Esophagus squamous epithelium (tissue), 5 donors: Measurements from ENCODE around the gene ALKBH3. TPM values are rescaled to one million over a fixed set of nuclear protein-coding genes. Genes with fewer than 3 reads are reported as not detected.

Source experiments
- DNase-seq: peaks from one replicate; lab custom pipeline; 2025; lab: John Stamatoyannopoulos, UW
- H3K27ac ChIP-seq, 4 donors: fragments of 200-600 bp; sonication (generic); one replicate each; pipeline ENCODE4 v1.5.1; 2016 to 2019; ENCODE audit warnings: mild to moderate bottlenecking in 1 of 4
- H3K27me3 ChIP-seq, 4 donors: fragments of 200-600 bp; sonication (generic); 1 replicate in 3 of 4; 2 replicates in 1 of 4; pipeline versions ENCODE4 v1.5.1 to v1.6.0; 2017 to 2021; ENCODE audit warnings: antibody characterized with exemption in 1 of 4
- H3K36me3 ChIP-seq, 3 donors: fragments of 200-600 bp; sonication (generic); one replicate each; pipeline ENCODE4 v1.5.1; 2016 to 2019
- H3K4me1 ChIP-seq, 3 donors: fragments of 200-600 bp; sonication (generic); one replicate each; pipeline ENCODE4 v1.5.1; 2017 to 2019
- H3K4me3 ChIP-seq, 4 donors: fragments of 200-600 bp; sonication (generic); 1 replicate in 3 of 4; 2 replicates in 1 of 4; pipeline ENCODE4 v1.5.1; 2016 to 2019; ENCODE audit warnings: mild to moderate bottlenecking in 2 of 4, moderate library complexity in 1 of 4
- H3K9me3 ChIP-seq, 3 donors: fragments of 200-600 bp; sonication (generic); one replicate each; pipeline ENCODE4 v1.5.1; 2016 to 2019
- CTCF ChIP-seq, 6 experiments: fragments of 450-650 bp in 4 of 6; fragments of 200-600 bp in 2 of 6; sonication (generic) in 2 of 6; IDR thresholded peaks; one replicate each; pipeline ENCODE4 v1.5.1; 2016 to 2019; ENCODE audit warnings: antibody characterized with exemption in 6 of 6, mild to moderate bottlenecking in 4 of 6, moderate library complexity in 4 of 6
- POLR2A ChIP-seq, 4 donors: fragments of 450-650 bp; IDR thresholded peaks; one replicate each; pipeline ENCODE4 v1.6.1; 2017; ENCODE audit warnings: antibody characterized with exemption in 4 of 4, mild to moderate bottlenecking in 4 of 4, moderate library complexity in 3 of 4
- whole genome bisulfite sequencing, 2 donors: methylation state at CpG; one replicate each; pipeline ENCODE4 v1.1.5; 2018; 5-methylcytosine and 5-hydroxymethylcytosine counted together
- intact Hi-C: fragments of 100-400 bp; cut with DNase I; formaldehyde crosslinking; loops from one replicate; pipeline ENCODE4 v1.15.0; 2022
- total RNA-seq, 4 donors: library from RNA; depleted of rRNA; stranded (reverse); fragments of >200 nt; gene quantifications; one replicate each; pipeline ENCODE4 v1.1.0, GENCODE V29; 2016
- donor health status: DM: yes; HTN: yes; CAD: no.

Gene ALKBH3
- total RNA-seq, 4 donors from 2014 or later = 25.6 to 41.2 (median 30.7) TPM

- 33 to 39% methylated on average over 10 of the region's 10 CpGs for WGBS, 2 donors
- intact Hi-C loops = no loop called here
- Histone ChIP-seq H3K27me3 (no peaks in the 10 kb centered on the region), H3K4me3 (no peak overlapping the region), H3K4me1 (peaks cover 4 to 90% (median 51%) of the 10 kb centered on the region in 3 donors), H3K27ac (peak overlapping the region; percentile 60 to 95 (median 88)), H3K36me3 (peaks cover 0 to 57% (median 4%) of the 10 kb centered on the region in 3 donors), H3K9me3 (no peaks in the 10 kb centered on the region)
- DNase-seq = no peak
- no peak for TF ChIP-seq CTCF (IDR thresholded peaks at IDR 0.05)
- no peak for TF ChIP-seq POLR2A (IDR thresholded peaks at IDR 0.05)
These were observed 40.2 kb downstream of the ALKBH3 start for GRCh38 chr11:43920598-43921419.

- intact Hi-C loops = no loop called here
- peak overlapping the region; percentile 60 to 95 (median 88) for H3K27ac ChIP-seq
- H3K9me3 ChIP-seq = no peaks in the 10 kb centered on the region
- no peak for DNase-seq
- no peak overlapping the region for H3K4me3 ChIP-seq
- 73 to 82% methylated on average over 7 to 8 of the region's 8 CpGs for WGBS, 2 donors
- peaks cover 0 to 49% (median 4%) of the 10 kb centered on the region in 3 donors for H3K36me3 ChIP-seq
- TF ChIP-seq CTCF (IDR thresholded peaks at IDR 0.05) (no peak), POLR2A (IDR thresholded peaks at IDR 0.05) (no peak)
- peaks cover 4 to 99% (median 61%) of the 10 kb centered on the region in 3 donors for H3K4me1 ChIP-seq
- H3K27me3 ChIP-seq = no peaks in the 10 kb centered on the region
These were observed 41.1 kb downstream of the ALKBH3 start for GRCh38 chr11:43921561-43922294.

GRCh38 chr11:43922295-43922648, 41.6 kb downstream of the ALKBH3 start:
- DNase-seq = no peak
- 66 to 81% methylated on average over 3 of the region's 3 CpGs for WGBS, 2 donors
- H3K4me1 ChIP-seq = peaks cover 4 to 100% (median 63%) of the 10 kb centered on the region in 3 donors

GRCh38 chr11:43922744-43923405, 42.2 kb downstream of the ALKBH3 start:
- Histone ChIP-seq H3K4me3 (no peak overlapping the region), H3K9me3 (no peaks in the 10 kb centered on the region), H3K36me3 (peaks cover 0 to 41% (median 4%) of the 10 kb centered on the region in 3 donors), H3K4me1 (peaks cover 4 to 94% (median 63%) of the 10 kb centered on the region in 3 donors), H3K27ac (peak overlapping the region; percentile 60 to 95 (median 88)), H3K27me3 (no peaks in the 10 kb centered on the region)
- 50 to 58% methylated on average over 2 to 6 of the region's 6 CpGs for WGBS, 2 donors
- intact Hi-C loops = no loop called here
- DNase-seq = no peak
- TF ChIP-seq CTCF (IDR thresholded peaks at IDR 0.05) (no peak), POLR2A (IDR thresholded peaks at IDR 0.05) (no peak)

More at GRCh38 chr11:43922295-43922648, 41.6 kb downstream of the ALKBH3 start:
- Histone ChIP-seq H3K27ac (peak overlapping the region; percentile 60 to 95 (median 88)), H3K9me3 (no peaks in the 10 kb centered on the region), H3K36me3 (peaks cover 0 to 45% (median 4%) of the 10 kb centered on the region in 3 donors), H3K27me3 (no peaks in the 10 kb centered on the region), H3K4me3 (no peak overlapping the region)
- no peak for TF ChIP-seq POLR2A (IDR thresholded peaks at IDR 0.05)
- no peak for TF ChIP-seq CTCF (IDR thresholded peaks at IDR 0.05)
- intact Hi-C loops = no loop called here
